ENCODE measurements around the gene FASTKD1.

FASTKD1 gene

GRCh38 chr2:169509955-169510354 is 63.7 kb downstream of the FASTKD1 start:
- DNase-seq (ENCODE audit: low read depth in 1 of 2, low spot score in 1 of 2): no peak

- no peak for DNase-seq (ENCODE audit: low read depth in 1 of 2, low spot score in 1 of 2)
These were observed 64.3 kb downstream of the FASTKD1 start, which contains the start of gene KLHL41 for GRCh38 chr2:169509298-169509885. TSS of gene KLHL41 (plus strand) at chr2:169509702. CDS start at chr2:169509779, 77 bp downstream.

- no peak for DNase-seq (ENCODE audit: low read depth in 1 of 2, low spot score in 1 of 2)
These were observed 66.0 kb downstream of the FASTKD1 start for GRCh38 chr2:169507698-169508097.

GRCh38 chr2:169504651-169505050 is 69.0 kb downstream of the FASTKD1 start:
- DNase-seq (ENCODE audit: low read depth in 1 of 2, low spot score in 1 of 2): no peak

GRCh38 chr2:169495310-169495928 is 78.2 kb downstream of the FASTKD1 start:
- no peak for DNase-seq (ENCODE audit: low read depth in 1 of 2, low spot score in 1 of 2)

- DNase-seq (ENCODE audit: low read depth in 1 of 2, low spot score in 1 of 2): no peak
These were observed 80.3 kb downstream of the FASTKD1 start for GRCh38 chr2:169493360-169493759.

GRCh38 chr2:169491378-169491777 is 82.3 kb downstream of the FASTKD1 start:
- DNase-seq (ENCODE audit: low read depth in 1 of 2, low spot score in 1 of 2): no peak

GRCh38 chr2:169490834-169491233 is 82.8 kb downstream of the FASTKD1 start:
- DNase-seq (ENCODE audit: low read depth in 1 of 2, low spot score in 1 of 2): no peak

GRCh38 chr2:169486487-169486886 is 87.2 kb downstream of the FASTKD1 start:
- no peak for DNase-seq (ENCODE audit: low read depth in 1 of 2, low spot score in 1 of 2)

- no peak for DNase-seq (ENCODE audit: low read depth in 1 of 2, low spot score in 1 of 2)
These were observed 88.0 kb downstream of the FASTKD1 start for GRCh38 chr2:169485650-169486138.

GRCh38 chr2:169480079-169480465 is 93.6 kb downstream of the FASTKD1 start:
- DNase-seq (ENCODE audit: low read depth in 1 of 2, low spot score in 1 of 2): no peak
